Mucosa of descending colon (tissue), 3 donors: ENCODE measurements around the gene MED13L. TPM values are rescaled to one million over a fixed set of nuclear protein-coding genes. Genes with fewer than 3 reads are reported as not detected.
A peak's percentile ranks its signal among the peaks of the same experiment; 100 is the strongest.

Experiments
- ATAC-seq: fragments of 200-7000 bp; cut with Tn5 transposase; one replicate; pipeline ENCODE4 v1.9.1; 2020; ENCODE audit warnings: mild to moderate bottlenecking, moderate library complexity
- DNase-seq, 3 donors: peaks; one replicate each; pipeline ENCODE4 v3.0.0-alpha.2; 2020
- H3K36me3 ChIP-seq: fragments of 200-600 bp; one replicate; pipeline ENCODE4 v1.8.0; 2021; ENCODE audit warnings: low read depth, mild to moderate bottlenecking
- H3K4me1 ChIP-seq: fragments of 200-600 bp; one replicate; pipeline ENCODE4 v1.8.0; 2021; ENCODE audit warnings: low read depth, mild to moderate bottlenecking
- H3K4me3 ChIP-seq: fragments of 200-600 bp; one replicate; pipeline ENCODE4 v1.8.0; 2021; ENCODE audit warnings: mild to moderate bottlenecking
- H3K9me3 ChIP-seq: fragments of 200-600 bp; one replicate; pipeline ENCODE4 v1.8.0; 2021; ENCODE audit warnings: mild to moderate bottlenecking
- intact Hi-C, 2 donors: fragments of 100-400 bp; cut with DNase I in 1 of 2; cut with micrococcal nuclease in 1 of 2; formaldehyde crosslinking; loops; one replicate each; pipeline versions ENCODE4 v1.11.0 to v1.11.1; 2022; cut with DNase I, micrococcal nuclease
- total RNA-seq, 3 donors: library from RNA; stranded (reverse); fragmentation: NEBNext Ultra II Directional in 2 of 3; extraction: Animal tissue kit (Norgen Biotek cat#: 25700) in 2 of 3; gene quantifications; one replicate each; pipeline versions ENCODE4 v1.2.1 to v1.2.4, GENCODE V29; 2021 to 2023
- TF ChIP-seq, protein P1 (sequence below): fragments of 200-600 bp; IDR thresholded peaks from one replicate; pipeline ENCODE4 v1.8.0; 2022; ENCODE audit warnings: antibody characterized with exemption, mild to moderate bottlenecking
- donor health status: DM: no; HTN: no; CAD: no; lungs with moderate emphysema.
- donor health status: DM: no; HTN: no; CAD: no.
- donor health status: DM: no; HTN: yes; CAD: no.

Gene MED13L
- total RNA-seq, 3 donors from 2014 or later: 96.9 to 165 (median 135) TPM

DNA sequence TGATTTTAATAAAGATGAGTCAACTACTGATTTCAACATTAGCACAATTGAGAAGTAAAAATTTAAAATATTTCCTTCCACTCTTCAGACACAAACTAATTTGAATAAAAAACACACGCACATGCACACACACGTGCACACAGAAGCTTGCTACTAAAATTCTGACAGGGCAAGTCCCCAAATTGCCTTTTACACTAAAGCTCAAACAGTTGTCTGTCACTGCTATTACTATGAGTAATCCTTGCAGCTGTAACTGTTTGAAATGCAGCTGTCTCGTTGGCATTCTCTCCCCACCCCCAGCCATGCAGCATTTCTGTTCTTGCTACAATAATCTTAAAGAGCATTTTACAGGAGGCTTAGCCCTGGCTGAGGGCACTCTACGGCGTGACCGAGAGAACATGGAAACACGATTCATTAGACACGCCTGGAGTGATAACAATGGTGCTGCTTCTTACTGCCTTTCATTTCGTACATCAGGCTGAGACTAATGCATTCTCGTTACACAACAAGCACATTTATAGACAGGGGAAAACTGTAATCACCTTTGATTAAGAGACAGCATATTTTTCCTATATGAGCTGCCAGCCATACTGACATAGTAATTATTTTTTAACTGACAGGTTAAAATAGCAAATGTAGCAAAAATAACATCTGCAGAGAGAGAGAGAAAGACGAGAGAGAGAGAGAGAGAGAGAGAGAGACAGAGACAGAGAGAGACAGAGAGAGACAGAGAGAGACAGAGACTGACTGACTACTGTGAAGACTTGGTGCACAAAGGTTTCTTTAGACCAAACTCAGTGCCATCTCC is 153.8 kb downstream of the MED13L start:
- DNase-seq (peak in 1 of 3 donors; percentile 13), ATAC-seq (peak; percentile 74)
- Histone ChIP-seq H3K4me3 (no peak overlapping the region), H3K36me3 (no peaks in the 10 kb centered on the region), H3K4me1 (peaks cover 18% of the 10 kb centered on the region), H3K9me3 (no peaks in the 10 kb centered on the region)
- TF ChIP-seq, protein P1, sequence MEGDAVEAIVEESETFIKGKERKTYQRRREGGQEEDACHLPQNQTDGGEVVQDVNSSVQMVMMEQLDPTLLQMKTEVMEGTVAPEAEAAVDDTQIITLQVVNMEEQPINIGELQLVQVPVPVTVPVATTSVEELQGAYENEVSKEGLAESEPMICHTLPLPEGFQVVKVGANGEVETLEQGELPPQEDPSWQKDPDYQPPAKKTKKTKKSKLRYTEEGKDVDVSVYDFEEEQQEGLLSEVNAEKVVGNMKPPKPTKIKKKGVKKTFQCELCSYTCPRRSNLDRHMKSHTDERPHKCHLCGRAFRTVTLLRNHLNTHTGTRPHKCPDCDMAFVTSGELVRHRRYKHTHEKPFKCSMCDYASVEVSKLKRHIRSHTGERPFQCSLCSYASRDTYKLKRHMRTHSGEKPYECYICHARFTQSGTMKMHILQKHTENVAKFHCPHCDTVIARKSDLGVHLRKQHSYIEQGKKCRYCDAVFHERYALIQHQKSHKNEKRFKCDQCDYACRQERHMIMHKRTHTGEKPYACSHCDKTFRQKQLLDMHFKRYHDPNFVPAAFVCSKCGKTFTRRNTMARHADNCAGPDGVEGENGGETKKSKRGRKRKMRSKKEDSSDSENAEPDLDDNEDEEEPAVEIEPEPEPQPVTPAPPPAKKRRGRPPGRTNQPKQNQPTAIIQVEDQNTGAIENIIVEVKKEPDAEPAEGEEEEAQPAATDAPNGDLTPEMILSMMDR: no peak
- intact Hi-C loops: no loop called here

DNA sequence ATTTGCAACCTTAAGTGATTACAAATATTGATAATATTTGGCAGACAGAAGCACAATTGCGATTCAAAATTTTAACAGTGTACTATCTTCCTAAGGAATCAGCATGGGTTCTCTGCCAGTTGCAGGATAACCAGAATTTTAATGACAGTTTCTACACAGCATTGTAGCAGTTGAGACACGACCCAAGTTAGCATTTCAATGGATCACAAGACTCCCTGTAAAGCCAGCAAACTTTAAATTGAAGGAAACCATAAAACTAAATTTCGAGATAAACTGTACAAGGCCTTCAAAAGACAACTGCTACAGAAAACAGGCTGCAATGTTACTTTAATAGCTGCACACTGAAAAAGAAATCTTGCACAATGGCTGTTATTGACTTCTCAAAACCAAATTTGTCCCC is 154.9 kb downstream of the MED13L start:
- H3K36me3 ChIP-seq: no peaks in the 10 kb centered on the region
- H3K9me3 ChIP-seq: no peaks in the 10 kb centered on the region
- TF ChIP-seq, protein P1: no peak
- DNase-seq (no peak), ATAC-seq (no peak)
- no peak overlapping the region for H3K4me3 ChIP-seq
- intact Hi-C loops: no loop called here
- peaks cover 18% of the 10 kb centered on the region for H3K4me1 ChIP-seq

DNA sequence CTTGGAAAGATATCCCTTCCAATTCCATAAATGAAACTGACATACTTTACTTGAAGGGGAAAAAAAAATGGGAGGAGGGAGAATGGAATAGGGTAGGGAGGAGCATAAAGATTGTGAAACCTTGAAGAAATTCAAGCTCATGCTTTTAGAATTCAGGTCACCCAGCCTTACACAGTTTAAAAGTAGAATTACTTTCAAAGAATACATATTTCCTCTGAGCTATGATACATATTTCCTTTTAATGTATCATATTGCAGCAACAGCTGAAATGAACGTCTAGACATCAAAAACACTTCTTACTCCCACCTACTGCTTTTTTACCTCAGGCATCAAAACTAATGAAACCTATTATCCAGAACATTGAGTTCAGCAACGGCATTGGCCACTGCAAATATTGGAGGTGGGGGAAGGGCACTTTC is 156.0 kb downstream of the MED13L start:
- ATAC-seq (no peak), DNase-seq (no peak)
- intact Hi-C loops: no loop called here
- H3K4me1 ChIP-seq: peaks cover 17% of the 10 kb centered on the region
- no peak overlapping the region for H3K4me3 ChIP-seq
- H3K36me3 ChIP-seq: no peaks in the 10 kb centered on the region
- TF ChIP-seq, protein P1: no peak
- H3K9me3 ChIP-seq: no peaks in the 10 kb centered on the region

DNA sequence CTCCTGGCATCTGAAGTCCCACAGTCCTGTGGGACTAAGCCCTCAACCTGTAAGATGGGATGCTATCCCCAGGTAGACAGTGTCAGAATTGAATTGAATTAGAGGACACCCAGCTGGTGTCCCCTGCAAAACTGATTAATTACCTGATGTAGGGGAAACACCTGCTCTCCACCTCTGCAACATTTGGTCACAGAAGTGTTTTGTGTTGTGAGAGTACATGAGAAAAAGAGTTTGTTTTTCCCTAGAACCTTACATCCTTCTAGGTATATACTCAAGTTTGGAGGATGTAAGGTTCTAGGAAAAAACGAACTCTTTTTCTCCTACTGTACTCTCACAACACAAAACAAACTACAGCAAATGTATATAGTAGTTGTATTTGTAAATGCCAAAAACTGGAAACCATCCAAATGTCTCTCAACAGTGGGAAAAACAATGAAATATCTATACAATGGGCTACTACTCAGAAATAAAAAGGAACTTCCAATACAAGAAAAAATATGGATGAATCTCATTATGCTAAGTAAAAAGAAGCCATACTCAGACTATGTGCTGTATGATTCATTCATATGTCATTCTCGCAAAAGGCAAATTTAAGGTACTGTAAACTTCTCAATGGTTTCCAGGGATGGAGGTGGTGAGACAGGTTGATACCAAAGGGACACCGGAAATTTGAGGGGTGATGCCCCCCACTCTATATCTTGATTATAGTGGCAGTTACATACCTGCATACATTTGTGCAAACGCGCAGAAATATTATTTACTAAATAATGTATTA is 160.7 kb downstream of the MED13L start:
- ATAC-seq (no peak), DNase-seq (no peak)
- Histone ChIP-seq H3K4me3 (no peak overlapping the region), H3K9me3 (no peaks in the 10 kb centered on the region), H3K36me3 (no peaks in the 10 kb centered on the region), H3K4me1 (no peaks in the 10 kb centered on the region)
- intact Hi-C loops: no loop called here
- TF ChIP-seq, protein P1: no peak

DNA sequence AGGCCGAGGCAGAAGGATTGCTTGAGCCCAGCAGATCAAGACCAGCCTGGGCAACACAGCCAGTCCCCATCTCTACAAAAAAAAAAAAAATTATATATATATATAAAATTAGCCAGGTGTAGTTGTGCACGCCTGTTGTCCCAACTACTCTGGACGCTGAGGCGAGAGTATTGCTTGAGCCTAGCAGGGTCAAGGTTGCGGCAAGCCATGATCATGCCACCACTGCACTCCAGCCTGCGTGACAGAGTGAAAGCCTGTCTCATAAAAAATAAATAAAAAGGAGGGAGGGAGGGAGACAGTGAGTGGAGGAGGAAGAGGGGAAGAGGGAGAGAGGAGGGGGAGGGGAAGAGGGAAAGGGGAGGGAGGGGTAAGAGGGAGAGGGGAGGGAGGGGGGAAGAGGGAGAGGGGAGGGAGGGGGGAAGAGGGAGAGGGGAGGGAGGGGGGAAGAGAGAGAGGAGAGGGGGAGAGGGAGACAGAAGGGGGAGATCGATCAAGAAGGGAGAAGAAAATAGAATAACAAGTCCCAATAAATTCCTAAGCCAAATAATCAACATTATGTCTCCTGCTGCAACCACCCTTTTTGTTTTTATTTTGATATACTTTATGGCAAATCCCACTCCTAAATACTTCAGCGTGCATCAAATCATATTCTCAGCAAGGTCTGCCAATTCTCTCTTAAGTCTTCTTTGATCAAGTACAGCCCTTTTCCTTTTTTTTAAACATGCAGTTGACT is 163.9 kb downstream of the MED13L start:
- TF ChIP-seq, protein P1: no peak
- intact Hi-C loops: no loop called here
- ATAC-seq: no peak
- H3K9me3 ChIP-seq: no peaks in the 10 kb centered on the region
- DNase-seq: no peak
- H3K36me3 ChIP-seq: no peaks in the 10 kb centered on the region
- no peaks in the 10 kb centered on the region for H3K4me1 ChIP-seq
- H3K4me3 ChIP-seq: no peak overlapping the region
